ENCODE results near the gene IL23R.

IL23R gene

DNA sequence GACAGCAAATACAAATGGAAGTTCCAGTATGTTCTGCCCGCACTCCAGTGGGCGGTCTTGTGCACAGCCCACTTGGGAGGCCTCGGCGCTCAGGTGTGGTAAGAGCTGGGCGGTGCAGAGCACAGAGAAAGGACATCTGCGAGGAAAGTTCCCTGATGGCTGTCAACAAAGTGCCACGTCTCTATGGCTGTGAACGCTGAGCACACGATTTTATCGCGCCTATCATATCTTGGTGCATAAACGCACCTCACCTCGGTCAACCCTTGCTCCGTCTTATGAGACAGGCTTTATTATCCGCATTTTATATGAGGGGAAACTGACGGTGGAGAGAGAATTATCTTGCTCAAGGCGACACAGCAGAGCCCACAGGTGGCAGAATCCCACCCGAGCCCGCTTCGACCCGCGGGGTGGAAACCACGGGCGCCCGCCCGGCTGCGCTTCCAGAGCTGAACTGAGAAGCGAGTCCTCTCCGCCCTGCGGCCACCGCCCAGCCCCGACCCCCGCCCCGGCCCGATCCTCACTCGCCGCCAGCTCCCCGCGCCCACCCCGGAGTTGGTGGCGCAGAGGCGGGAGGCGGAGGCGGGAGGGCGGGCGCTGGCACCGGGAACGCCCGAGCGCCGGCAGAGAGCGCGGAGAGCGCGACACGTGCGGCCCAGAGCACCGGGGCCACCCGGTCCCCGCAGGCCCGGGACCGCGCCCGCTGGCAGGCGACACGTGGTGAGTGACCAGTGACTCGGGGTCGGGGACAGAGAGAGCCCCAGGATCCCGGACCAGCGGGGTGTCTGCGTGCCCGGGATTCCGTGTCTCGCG lies 141.2 kb downstream of the IL23R start, which contains the start of gene IL12RB2:
IL12RB2 (plus strand) TSS at position 623 of the 810 bp plus-strand sequence. CDS start 12,496 bp downstream, outside the sequence.
- DNase-seq (ENCODE audit: low read depth in 2 of 2), result no peak

DNA sequence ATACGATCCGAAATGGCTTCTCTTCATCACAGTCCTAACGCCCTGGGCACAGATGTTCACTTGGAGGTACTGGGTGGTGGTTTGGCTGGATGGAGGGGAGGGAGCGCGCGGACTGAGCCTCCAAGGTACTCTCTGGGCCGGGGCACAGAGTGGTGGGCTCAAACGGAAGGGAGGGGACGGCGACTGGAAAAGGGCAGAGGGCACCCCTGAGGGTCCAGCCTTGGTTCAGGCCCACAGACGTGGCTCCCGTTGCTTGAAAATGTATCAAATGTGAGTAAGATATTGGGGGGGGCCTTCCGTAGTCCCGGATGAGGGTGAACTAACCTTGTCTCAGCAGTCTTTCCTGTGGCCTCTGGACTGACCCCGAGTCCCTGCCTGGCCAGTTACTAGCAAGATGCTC lies 141.9 kb downstream of the IL23R start:
- no peak for DNase-seq (ENCODE audit: low read depth in 2 of 2)

Measured in stimulated activated CD8-positive, alpha-beta memory T cell treated with anti-CD3 and anti-CD28 coated beads, Interleukin-2, amount 100 ng/mL, for 1 hour (primary cell).